Skeletal muscle satellite cell (primary cell): ENCODE results near the gene ITGA1.

Source experiments
- H3K27me3 ChIP-seq: 2 replicates; pipeline ENCODE4 v1.7.0; 2013; ENCODE audit warnings: low read length; ENCODE audit not compliant: control insufficient read depth, insufficient read depth
- H3K36me3 ChIP-seq: 2 replicates; pipeline ENCODE4 v1.7.0; 2013; ENCODE audit warnings: mild to moderate bottlenecking, control low read depth, low read length; ENCODE audit not compliant: insufficient read depth
- H3K4me1 ChIP-seq: 2 replicates; pipeline ENCODE4 v1.7.0; 2013; ENCODE audit warnings: low read length; ENCODE audit not compliant: control insufficient read depth, insufficient read depth
- H3K4me2 ChIP-seq: 2 replicates; pipeline ENCODE4 v1.7.0; 2013; ENCODE audit warnings: mild to moderate bottlenecking, low read length
- H3K4me3 ChIP-seq: 2 replicates; pipeline ENCODE4 v1.7.0; 2013; ENCODE audit warnings: low read length
- H3K9ac ChIP-seq: 2 replicates; pipeline ENCODE4 v1.7.0; 2013; ENCODE audit warnings: mild to moderate bottlenecking, low read depth, low read length, moderate library complexity
- H3K9me3 ChIP-seq: replicated peaks from 2 replicates; pipeline ENCODE4 v1.7.0; 2013; ENCODE audit warnings: mild to moderate bottlenecking, control low read depth, low read length

The ITGA1 gene

DNA sequence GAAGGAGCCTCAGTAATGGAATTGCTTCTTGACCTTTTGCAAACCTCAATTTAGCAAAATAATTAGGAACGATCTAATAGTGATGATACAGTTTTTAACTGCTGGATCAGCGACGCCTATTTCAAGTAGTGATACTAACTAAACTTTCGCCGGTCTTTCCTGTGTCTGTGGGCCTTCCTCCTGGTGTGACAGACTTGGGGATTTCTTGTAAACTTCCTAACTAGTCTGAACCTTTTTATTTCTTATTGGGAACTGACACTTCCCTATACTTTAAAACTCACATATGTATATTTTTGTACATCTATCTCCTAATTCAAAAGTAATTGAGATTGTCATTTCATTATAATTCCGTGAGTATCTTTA, 15.2 kb downstream of the ITGA1 start:
- Histone ChIP-seq H3K4me3 (peak overlapping the region; percentile 97), H3K27me3 (no peaks in the 10 kb centered on the region), H3K9ac (no peak overlapping the region), H3K9me3 (no peaks in the 10 kb centered on the region), H3K4me1 (peaks cover 23% of the 10 kb centered on the region), H3K36me3 (peaks cover 33% of the 10 kb centered on the region), H3K4me2 (peak overlapping the region; percentile 97)

DNA sequence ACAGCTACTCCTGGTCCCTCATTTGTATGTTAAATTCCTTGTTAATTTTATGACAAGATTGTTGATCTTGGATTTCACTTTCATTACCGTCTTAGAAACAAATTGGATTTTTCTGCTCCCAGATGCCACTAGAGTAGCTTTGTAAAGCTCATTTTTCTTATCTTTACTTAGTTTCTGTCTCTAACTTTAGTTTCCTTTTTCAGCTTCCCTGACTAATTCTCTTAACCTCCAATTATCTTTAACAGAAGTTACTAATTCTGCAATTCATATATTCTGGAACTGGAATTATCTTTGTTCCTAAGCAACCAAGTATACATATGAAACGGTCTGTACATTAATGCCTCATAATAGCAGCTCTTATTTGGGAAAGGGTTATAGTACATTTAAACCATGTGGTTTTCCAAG, 16.7 kb downstream of the ITGA1 start:
- no peaks in the 10 kb centered on the region for H3K9me3 ChIP-seq
- H3K4me3 ChIP-seq = no peak overlapping the region
- peaks cover 15% of the 10 kb centered on the region for H3K4me1 ChIP-seq
- H3K27me3 ChIP-seq = no peaks in the 10 kb centered on the region
- H3K9ac ChIP-seq = no peak overlapping the region
- H3K4me2 ChIP-seq = peak overlapping the region; percentile 28
- peaks cover 33% of the 10 kb centered on the region for H3K36me3 ChIP-seq

DNA sequence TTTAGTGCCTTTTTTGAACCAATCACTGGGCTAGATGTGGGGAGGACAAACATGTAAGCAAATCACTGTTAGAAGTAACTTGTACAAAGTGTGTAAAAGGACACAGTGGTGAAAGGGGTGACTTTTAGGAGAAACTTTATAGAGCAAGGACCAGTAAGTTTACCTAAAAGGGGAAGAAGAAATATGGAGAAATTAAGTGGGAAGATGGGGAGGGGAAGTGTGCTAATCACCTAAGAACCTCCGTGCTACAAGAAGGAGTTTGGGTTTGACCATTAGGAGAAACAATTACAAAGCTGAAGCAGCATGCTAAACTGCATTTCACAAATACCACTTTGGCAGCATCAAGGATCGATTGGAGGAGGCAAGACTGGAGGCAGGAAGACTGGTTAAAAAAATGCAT, 17.3 kb downstream of the ITGA1 start:
- Histone ChIP-seq H3K36me3 (peaks cover 33% of the 10 kb centered on the region), H3K4me1 (peaks cover 21% of the 10 kb centered on the region), H3K4me2 (no peak overlapping the region), H3K27me3 (no peaks in the 10 kb centered on the region), H3K9ac (no peak overlapping the region), H3K4me3 (no peak overlapping the region), H3K9me3 (no peaks in the 10 kb centered on the region)

DNA sequence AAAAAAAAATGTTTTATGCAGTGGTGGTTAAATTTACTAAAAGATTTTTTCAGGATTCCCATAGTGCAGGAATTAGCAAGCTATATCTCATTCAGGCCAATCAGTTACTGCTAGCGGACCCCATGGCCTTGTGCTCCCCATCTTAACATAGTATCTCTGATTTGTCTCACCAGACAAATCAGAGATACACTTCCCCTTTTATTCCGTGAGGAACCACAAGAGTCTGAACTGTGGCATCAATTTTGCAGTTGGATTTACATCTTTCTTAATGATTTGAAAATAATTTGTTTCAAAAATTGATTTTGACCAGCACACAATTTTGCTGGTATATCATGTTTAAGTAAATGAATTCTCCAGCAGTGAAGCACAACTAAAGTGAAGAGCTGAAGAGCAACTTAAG, 17.9 kb downstream of the ITGA1 start:
- Histone ChIP-seq H3K4me3 (no peak overlapping the region), H3K4me1 (peaks cover 27% of the 10 kb centered on the region), H3K4me2 (no peak overlapping the region), H3K9ac (no peak overlapping the region), H3K36me3 (peaks cover 33% of the 10 kb centered on the region), H3K9me3 (no peaks in the 10 kb centered on the region), H3K27me3 (no peaks in the 10 kb centered on the region)

DNA sequence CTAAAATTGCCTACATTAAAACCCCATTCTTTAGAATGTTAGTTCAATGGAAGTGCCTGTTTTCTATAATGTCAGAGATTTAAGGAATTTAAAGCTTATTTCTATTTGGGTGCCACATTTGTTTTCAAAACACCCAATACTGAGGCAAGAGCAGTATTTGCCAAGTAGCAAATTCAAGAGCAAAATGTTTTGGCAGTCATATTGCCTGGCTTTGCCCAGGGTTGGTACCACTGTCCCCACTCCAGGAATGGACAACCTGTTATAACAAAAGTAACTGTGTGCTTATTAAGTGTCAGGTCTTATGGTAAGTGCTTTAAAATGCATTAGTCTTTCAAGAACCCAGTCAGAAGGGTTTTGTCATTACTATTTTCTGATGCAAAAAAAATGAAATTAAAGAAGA, 19.3 kb downstream of the ITGA1 start:
- no peaks in the 10 kb centered on the region for H3K27me3 ChIP-seq
- H3K4me1 ChIP-seq = peaks cover 37% of the 10 kb centered on the region
- H3K9me3 ChIP-seq = no peaks in the 10 kb centered on the region
- no peak overlapping the region for H3K4me2 ChIP-seq
- H3K4me3 ChIP-seq = no peak overlapping the region
- peaks cover 19% of the 10 kb centered on the region for H3K36me3 ChIP-seq
- no peak overlapping the region for H3K9ac ChIP-seq

DNA sequence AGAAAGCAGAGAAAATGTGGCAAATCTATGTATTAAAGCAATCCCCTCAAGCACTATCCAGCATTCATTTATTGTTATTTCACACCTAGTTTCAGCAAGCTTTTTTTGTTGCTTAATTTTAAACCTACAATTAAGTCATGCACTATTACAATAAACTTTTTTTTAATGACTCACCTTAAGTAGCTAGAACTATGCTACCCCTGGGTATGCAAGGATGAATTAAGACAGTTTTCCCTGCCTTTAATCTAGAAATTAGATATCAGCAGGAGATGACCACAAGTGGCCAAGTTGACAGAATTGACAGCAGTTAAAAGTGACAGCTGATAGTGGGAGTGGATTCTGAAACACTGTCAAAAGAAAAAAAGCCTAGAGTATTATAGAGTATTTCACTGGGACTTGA, 20.0 kb downstream of the ITGA1 start:
- peaks cover 18% of the 10 kb centered on the region for H3K36me3 ChIP-seq
- no peak overlapping the region for H3K9ac ChIP-seq
- no peak overlapping the region for H3K4me3 ChIP-seq
- H3K9me3 ChIP-seq = no peaks in the 10 kb centered on the region
- H3K4me2 ChIP-seq = no peak overlapping the region
- no peaks in the 10 kb centered on the region for H3K27me3 ChIP-seq
- H3K4me1 ChIP-seq = peaks cover 37% of the 10 kb centered on the region

DNA sequence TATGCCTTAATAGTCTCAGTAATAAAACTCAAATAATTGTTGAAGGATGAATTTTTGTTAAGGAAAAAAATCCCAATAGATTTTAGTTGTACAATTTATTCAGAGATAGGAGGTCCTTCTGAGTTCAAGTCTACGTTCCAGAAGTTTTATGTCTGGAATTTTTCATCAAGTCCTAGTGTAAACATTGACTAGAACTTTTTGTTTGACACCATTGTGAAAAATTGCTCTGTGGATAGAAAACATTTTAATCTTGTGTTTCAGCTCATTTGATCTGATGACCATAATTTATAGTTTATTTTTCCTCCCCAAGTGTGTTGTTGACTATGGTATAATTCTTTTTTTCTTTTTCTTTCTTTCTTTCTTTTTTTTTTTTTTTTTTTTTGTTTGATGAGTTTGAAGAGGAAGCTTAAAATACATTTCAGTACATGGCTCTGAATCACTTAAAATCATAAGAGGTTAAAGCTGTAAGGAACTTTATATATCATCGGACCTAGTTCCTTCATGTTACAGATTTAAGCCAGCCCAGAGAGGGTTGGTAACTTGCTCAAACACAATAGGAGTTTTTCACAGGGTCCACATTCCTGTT, 20.7 kb downstream of the ITGA1 start:
- Histone ChIP-seq H3K4me2 (no peak overlapping the region), H3K4me3 (no peak overlapping the region), H3K36me3 (peaks cover 16% of the 10 kb centered on the region), H3K4me1 (peaks cover 35% of the 10 kb centered on the region), H3K9me3 (no peaks in the 10 kb centered on the region), H3K27me3 (no peaks in the 10 kb centered on the region), H3K9ac (no peak overlapping the region)

DNA sequence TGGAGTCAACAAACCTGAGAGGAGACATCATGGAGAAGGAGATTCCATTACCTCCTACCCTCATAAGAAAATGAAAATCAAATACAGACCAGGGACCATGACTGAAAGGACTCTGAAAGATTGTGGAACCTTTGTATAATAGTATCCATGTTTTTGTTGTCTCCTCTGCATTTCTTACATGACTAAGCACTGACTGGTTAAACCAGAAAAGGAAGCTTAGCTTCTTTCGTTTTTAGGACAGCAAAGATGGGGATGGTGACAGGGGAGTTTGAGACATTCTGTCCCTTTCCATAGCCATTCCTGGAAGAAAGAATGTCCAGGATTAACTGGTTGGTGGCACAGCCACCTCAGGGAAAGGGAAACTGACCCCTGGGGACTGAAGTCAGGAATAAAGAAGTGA, 22.2 kb downstream of the ITGA1 start:
- peak overlapping the region; percentile 29 for H3K4me3 ChIP-seq
- no peak overlapping the region for H3K9ac ChIP-seq
- peak overlapping the region; percentile 69 for H3K4me2 ChIP-seq
- H3K4me1 ChIP-seq = peaks cover 33% of the 10 kb centered on the region
- H3K27me3 ChIP-seq = no peaks in the 10 kb centered on the region
- peaks cover 5% of the 10 kb centered on the region for H3K36me3 ChIP-seq
- no peaks in the 10 kb centered on the region for H3K9me3 ChIP-seq

DNA sequence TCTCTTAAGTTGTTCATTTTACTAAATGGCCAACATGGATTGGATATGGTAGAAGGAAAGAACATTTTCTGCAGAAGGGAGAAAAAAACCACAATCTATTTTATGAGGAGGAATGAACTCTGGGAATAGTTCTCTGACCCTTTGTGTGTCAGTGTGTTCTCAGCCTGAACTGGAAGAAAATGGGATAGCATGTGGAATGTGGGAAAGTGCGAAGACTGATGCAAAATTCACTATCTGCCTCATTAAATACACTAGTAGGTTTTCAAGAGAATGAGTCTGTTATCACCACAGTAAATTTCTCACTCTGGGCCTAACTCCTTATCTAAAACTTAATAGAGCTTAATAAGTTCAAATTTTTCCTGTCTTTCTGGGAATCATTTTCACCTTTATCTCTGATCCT, 22.7 kb downstream of the ITGA1 start:
- no peaks in the 10 kb centered on the region for H3K9me3 ChIP-seq
- no peaks in the 10 kb centered on the region for H3K27me3 ChIP-seq
- H3K4me3 ChIP-seq = no peak overlapping the region
- H3K36me3 ChIP-seq = no peaks in the 10 kb centered on the region
- no peak overlapping the region for H3K4me2 ChIP-seq
- no peak overlapping the region for H3K9ac ChIP-seq
- H3K4me1 ChIP-seq = peaks cover 33% of the 10 kb centered on the region

DNA sequence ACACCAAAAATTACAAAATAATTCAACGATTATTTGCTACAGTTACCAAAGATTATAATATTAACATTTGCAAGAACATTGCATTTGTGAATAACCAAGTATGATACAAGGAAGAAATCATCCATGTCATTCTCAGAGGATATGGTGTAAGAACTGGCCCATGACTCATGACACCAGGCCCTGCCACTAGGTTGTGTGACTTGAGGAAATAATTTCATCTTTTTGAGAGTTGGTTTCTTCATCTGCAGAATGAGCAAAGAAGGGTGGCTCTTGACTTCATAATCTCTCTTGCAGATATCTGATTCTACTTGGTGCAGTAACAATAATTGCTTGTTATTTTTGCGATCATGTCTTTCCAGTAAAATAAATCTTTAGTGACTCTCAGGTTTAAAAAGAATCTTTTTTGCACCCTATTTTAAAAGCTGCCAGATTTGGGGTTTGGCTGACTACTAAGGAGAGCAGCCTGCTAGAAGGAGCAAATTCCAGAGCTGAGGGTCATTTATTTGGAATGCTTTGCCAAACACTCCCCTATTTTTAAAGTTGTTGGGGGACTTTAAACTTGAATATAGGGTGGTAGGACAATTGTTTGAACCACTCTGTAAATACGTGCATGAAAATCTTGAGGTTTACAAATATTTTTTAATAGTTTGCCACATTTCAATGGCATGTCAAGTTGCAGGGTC, 23.5 kb downstream of the ITGA1 start:
- Histone ChIP-seq H3K4me2 (peak overlapping the region; percentile 27), H3K9ac (no peak overlapping the region), H3K36me3 (no peaks in the 10 kb centered on the region), H3K4me1 (peaks cover 33% of the 10 kb centered on the region), H3K27me3 (no peaks in the 10 kb centered on the region), H3K4me3 (no peak overlapping the region), H3K9me3 (no peaks in the 10 kb centered on the region)

DNA sequence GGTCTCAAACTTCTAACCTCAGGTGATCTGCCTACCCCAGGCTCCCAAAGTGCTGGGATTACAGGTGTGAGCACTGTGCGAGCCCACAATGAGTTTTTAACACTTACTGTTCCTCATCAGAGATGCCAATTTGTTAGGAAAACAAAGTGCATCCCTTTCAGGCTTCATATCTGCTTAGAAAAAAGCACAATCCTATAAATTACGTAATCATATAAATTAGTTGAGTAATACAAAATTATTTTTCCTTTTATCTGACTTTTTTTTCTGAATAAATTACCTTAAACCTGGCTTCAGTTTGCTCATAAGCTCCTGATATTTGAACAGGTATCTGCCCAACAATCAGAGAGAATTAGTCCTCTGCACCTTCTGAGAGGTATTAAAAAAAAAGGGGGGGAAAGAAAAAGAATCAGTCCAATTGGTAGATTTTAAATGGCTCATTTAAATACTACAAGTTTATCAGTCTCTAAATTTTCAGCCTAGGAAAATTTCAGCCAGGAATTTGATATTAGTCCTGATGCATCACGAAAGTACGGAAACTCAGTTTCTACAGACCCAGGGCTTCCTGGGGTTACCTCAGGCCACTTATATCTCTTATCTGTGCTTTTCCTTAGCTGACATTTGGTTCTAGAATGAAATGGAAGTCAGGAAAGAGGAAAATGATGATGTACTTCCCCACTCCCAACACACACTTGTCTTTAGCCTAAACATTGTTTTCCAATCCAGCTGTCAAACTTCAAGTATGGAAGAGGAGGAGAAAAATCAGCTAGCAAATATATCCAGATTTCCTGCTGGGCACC, 26.8 kb downstream of the ITGA1 start:
- Histone ChIP-seq H3K36me3 (no peaks in the 10 kb centered on the region), H3K4me1 (peaks cover 30% of the 10 kb centered on the region), H3K27me3 (no peaks in the 10 kb centered on the region), H3K9me3 (no peaks in the 10 kb centered on the region), H3K4me2 (no peak overlapping the region), H3K9ac (no peak overlapping the region), H3K4me3 (no peak overlapping the region)
